GM12878 (cell line): ENCODE data around the gene LRRC74B.
A peak's percentile ranks its signal among the peaks of the same experiment; 100 is the strongest.

Experiments
- BHLHE40 ChIP-seq, 2 experiments: fragments of 450-650 bp in 1 of 2; IDR thresholded peaks; 2 replicates each; pipeline ENCODE4 v1.6.1; 2011 to 2017; ENCODE audit warnings: low read depth in 2 of 2, borderline replicate concordance in 1 of 2, improper control_type of control experiment in 1 of 2, low read length in 1 of 2, mild to moderate bottlenecking in 1 of 2
- DPF2 ChIP-seq: fragments of 450-650 bp; IDR thresholded peaks from 2 replicates; pipeline ENCODE4 v1.6.1; 2017; ENCODE audit warnings: mild to moderate bottlenecking
- HCFC1 ChIP-seq: fragments of 150-350 bp; IDR thresholded peaks from 2 replicates; pipeline ENCODE4 v1.6.1; 2014; ENCODE audit warnings: low read length
- HDAC6 ChIP-seq: fragments of 200-600 bp; sonication (generic); IDR thresholded peaks from one replicate; pipeline ENCODE4 v1.8.0; 2017; ENCODE audit warnings: antibody characterized with exemption; ENCODE audit not compliant: unreplicated experiment
- POLR2AphosphoS5 ChIP-seq: IDR thresholded peaks from 2 replicates; pipeline ENCODE4 v1.6.1; 2011; ENCODE audit warnings: mild to moderate bottlenecking, low read length, inconsistent platforms
- RCOR1 ChIP-seq: conservative IDR thresholded peaks from 2 replicates; pipeline ENCODE4 v1.6.1; 2012; ENCODE audit warnings: low read depth, low read length, improper control_type of control experiment
- YY1 ChIP-seq: IDR thresholded peaks from 2 replicates; pipeline ENCODE4 v1.6.1; 2011; ENCODE audit warnings: low read depth, mild to moderate bottlenecking, low read length
- ZNF384 ChIP-seq: IDR thresholded peaks from 2 replicates; pipeline ENCODE4 v1.6.1; 2012; ENCODE audit warnings: low read depth, mild to moderate bottlenecking, low read length, improper control_type of control experiment, borderline replicate concordance
- TF ChIP-seq, protein P1 (sequence below), 3 experiments: IDR thresholded peaks in 2 of 3; conservative IDR thresholded peaks in 1 of 3; 2 replicates each; pipeline ENCODE4 v1.5.1; 2011; ENCODE audit warnings: low read depth in 3 of 3, low read length in 3 of 3, mild to moderate bottlenecking in 3 of 3, control low read depth in 2 of 3, moderate library complexity in 2 of 3, inconsistent platforms in 1 of 3, mixed read lengths in 1 of 3; ENCODE audit not compliant: control insufficient read depth in 2 of 3, insufficient read depth in 1 of 3; ENCODE audit errors: extremely low read depth in 1 of 3

DNA sequence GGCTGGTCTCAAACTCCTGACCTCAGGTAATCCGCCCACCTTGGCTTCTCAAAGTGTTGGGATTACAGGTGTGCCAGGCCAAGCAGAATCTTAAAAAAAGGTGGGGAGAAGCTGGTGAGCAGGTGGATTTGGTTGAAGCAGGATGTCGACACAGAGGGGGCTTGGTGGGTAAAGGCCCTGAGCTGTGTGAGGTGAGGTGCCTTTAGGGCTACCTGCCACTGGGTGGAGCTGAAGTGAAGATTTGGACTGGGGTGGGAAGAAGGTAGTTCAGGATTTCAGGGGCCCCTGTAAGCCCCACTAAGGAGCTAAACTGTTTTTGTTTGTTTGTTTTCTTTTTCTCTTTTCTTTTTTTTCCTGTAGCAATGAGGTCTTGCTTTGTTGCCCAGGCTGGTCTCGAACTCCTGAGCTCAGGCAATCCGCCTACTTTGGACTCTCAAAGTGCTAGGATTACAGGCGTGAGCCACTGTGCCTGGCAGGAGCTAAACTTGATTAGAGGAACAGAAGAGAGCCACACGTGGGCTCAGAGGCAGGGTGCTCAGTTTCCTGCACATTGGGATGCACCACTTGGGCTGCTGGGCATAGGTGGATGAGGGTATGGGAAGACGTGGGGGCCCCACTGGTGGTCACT, 24.8 kb upstream of the LRRC74B start:
- TF ChIP-seq, protein P1, sequence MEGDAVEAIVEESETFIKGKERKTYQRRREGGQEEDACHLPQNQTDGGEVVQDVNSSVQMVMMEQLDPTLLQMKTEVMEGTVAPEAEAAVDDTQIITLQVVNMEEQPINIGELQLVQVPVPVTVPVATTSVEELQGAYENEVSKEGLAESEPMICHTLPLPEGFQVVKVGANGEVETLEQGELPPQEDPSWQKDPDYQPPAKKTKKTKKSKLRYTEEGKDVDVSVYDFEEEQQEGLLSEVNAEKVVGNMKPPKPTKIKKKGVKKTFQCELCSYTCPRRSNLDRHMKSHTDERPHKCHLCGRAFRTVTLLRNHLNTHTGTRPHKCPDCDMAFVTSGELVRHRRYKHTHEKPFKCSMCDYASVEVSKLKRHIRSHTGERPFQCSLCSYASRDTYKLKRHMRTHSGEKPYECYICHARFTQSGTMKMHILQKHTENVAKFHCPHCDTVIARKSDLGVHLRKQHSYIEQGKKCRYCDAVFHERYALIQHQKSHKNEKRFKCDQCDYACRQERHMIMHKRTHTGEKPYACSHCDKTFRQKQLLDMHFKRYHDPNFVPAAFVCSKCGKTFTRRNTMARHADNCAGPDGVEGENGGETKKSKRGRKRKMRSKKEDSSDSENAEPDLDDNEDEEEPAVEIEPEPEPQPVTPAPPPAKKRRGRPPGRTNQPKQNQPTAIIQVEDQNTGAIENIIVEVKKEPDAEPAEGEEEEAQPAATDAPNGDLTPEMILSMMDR (IDR thresholded peaks at IDR 0.05 in 2 of 3, conservative IDR thresholded peaks at IDR 0.05 in 1 of 3; ENCODE audit: control insufficient read depth in 2 of 3, extremely low read depth in 1 of 3, insufficient read depth in 1 of 3, low read depth in 3 of 3, low read length in 3 of 3): peak; percentile 46 to 58 (median 57)
- TF ChIP-seq HCFC1 (no peak), YY1 (no peak), DPF2 (no peak), POLR2AphosphoS5 (no peak), RCOR1 (no peak), ZNF384 (no peak), BHLHE40 (IDR thresholded peaks at IDR 0.05; ENCODE audit: borderline replicate concordance in 1 of 2, low read depth in 2 of 2, low read length in 1 of 2) (no peak), HDAC6 (no peak)
